ENCODE data around the gene FOXL1.

GRCh38 chr16:86584726-86585721 is 6.7 kb downstream of the FOXL1 start:
- no peak for TF ChIP-seq CTCF (IDR thresholded peaks at IDR 0.05)
- TF ChIP-seq TCF7L2 (IDR thresholded peaks at IDR 0.05; ENCODE audit: low read depth, low read length), result no peak
